ENCODE data around the gene TM2D1. TPM values are rescaled to one million over a fixed set of nuclear protein-coding genes. Genes with fewer than 3 reads are reported as not detected.
A peak's percentile ranks its signal among the peaks of the same experiment; 100 is the strongest.

Gene TM2D1
- polyA plus RNA-seq, 1 donor from 2014 or later, result 161 TPM

- TF ChIP-seq TAF1 (IDR thresholded peaks at IDR 0.05; ENCODE audit: low read depth), result no peak
- peak; percentile 43 for TF ChIP-seq RAD21 (conservative IDR thresholded peaks at IDR 0.05)
- no peak for TF ChIP-seq EZH2 (IDR thresholded peaks at IDR 0.05; ENCODE audit: borderline replicate concordance, insufficient read depth, low read length, poor library complexity, severe bottlenecking)
- no peak for TF ChIP-seq EP300 (conservative IDR thresholded peaks at IDR 0.05; ENCODE audit: poor library complexity, severe bottlenecking)
- peak; percentile 50 for TF ChIP-seq CTCF (IDR thresholded peaks at IDR 0.05; ENCODE audit: poor library complexity, severe bottlenecking)
- TF ChIP-seq SMC3 (conservative IDR thresholded peaks at IDR 0.05; ENCODE audit: poor library complexity), result peak; percentile 24
- TF ChIP-seq MXI1 (conservative IDR thresholded peaks at IDR 0.05; ENCODE audit: poor library complexity, severe bottlenecking), result no peak
- no peak for TF ChIP-seq REST (IDR thresholded peaks at IDR 0.05; ENCODE audit: borderline replicate concordance)
- TF ChIP-seq POLR2AphosphoS5 (IDR thresholded peaks at IDR 0.05), result no peak
- Histone ChIP-seq H2AFZ (ENCODE audit: low read depth, low read length) (no peak overlapping the region), H3K9me2 (ENCODE audit: insufficient read depth, low read length) (no peaks in the 10 kb centered on the region), H3K9ac (ENCODE audit: low read length) (no peak overlapping the region), H3K79me2 (replicated peaks; ENCODE audit: insufficient read depth, low read length) (no peaks in the 10 kb centered on the region), H3F3A (ENCODE audit: insufficient read depth, low read length, poor library complexity, severe bottlenecking) (no peaks in the 10 kb centered on the region), H3K9me3 (ENCODE audit: low read length) (no peaks in the 10 kb centered on the region), H3K27me3 (ENCODE audit: insufficient read depth, low read depth, low read length) (no peaks in the 10 kb centered on the region), H3K4me2 (ENCODE audit: low read length) (no peak overlapping the region), H3K27ac (ENCODE audit: low read length) (no peak overlapping the region), H4K20me1 (ENCODE audit: insufficient read depth) (no peaks in the 10 kb centered on the region), H3K4me3 (ENCODE audit: low read length) (no peak overlapping the region), H3K36me3 (ENCODE audit: insufficient read depth, low read length) (no peaks in the 10 kb centered on the region)
These were observed 83.2 kb downstream of the TM2D1 start for GRCh38 chr1:61641578-61642336.

DNA sequence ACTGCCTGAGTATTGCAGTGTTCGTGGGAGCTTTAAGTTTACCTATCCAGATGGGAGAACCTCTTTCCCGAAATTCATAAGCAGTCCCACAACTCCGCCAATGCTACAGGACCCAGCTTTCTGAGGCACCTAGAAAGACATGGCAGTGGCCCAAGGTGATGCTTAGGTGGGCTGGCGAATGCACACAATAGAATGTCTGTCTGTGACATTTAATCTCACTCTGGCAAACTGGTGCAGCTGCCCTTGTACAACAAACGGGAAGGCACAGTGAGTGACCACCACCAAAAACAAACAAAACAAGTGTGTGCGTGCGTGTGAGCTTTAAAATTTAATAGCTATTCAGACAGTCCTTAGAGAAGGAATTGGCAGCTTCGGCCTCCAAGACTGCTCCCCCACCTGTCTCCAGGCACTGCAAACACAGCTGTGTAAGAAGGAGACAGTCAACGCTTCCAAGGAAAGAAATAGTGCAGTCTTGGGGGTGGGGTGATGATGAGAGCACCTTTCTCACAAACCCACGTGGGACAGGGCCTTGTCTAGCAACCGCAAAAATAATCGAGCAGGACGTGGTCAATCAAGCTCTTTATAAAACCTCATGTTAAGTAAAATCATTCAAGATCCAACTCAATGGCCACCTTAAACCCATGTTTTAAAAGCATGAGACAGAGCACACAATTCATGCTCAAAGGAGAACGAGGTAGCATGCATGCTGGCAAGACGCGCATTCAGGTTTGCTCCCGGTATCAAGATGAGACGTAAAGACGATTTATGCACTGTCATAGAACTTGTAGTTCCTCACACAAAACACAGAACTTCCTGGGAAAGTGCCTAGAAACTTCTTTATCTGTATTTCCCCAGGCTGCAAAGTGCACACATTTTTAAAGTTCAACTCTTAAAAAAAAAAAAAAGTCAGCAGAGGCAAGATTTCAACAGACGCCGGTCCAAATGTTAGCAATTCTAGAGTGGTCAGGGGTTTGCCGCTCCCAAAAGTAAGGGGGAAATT lies 84.1 kb downstream of the TM2D1 start:
- Histone ChIP-seq H3K27ac (ENCODE audit: low read length) (no peak overlapping the region), H3K79me2 (replicated peaks; ENCODE audit: insufficient read depth, low read length) (no peaks in the 10 kb centered on the region), H3K4me2 (ENCODE audit: low read length) (no peak overlapping the region), H3K4me3 (ENCODE audit: low read length) (no peak overlapping the region), H3K9me2 (ENCODE audit: insufficient read depth, low read length) (no peaks in the 10 kb centered on the region), H4K20me1 (ENCODE audit: insufficient read depth) (no peaks in the 10 kb centered on the region), H2AFZ (ENCODE audit: low read depth, low read length) (no peak overlapping the region), H3K27me3 (ENCODE audit: insufficient read depth, low read depth, low read length) (no peaks in the 10 kb centered on the region), H3F3A (ENCODE audit: insufficient read depth, low read length, poor library complexity, severe bottlenecking) (no peaks in the 10 kb centered on the region), H3K9me3 (ENCODE audit: low read length) (no peaks in the 10 kb centered on the region), H3K9ac (ENCODE audit: low read length) (no peak overlapping the region), H3K36me3 (ENCODE audit: insufficient read depth, low read length) (no peaks in the 10 kb centered on the region)
- TF ChIP-seq EZH2 (IDR thresholded peaks at IDR 0.05; ENCODE audit: borderline replicate concordance, insufficient read depth, low read length, poor library complexity, severe bottlenecking), result no peak
- TF ChIP-seq REST (IDR thresholded peaks at IDR 0.05; ENCODE audit: borderline replicate concordance), result no peak
- TF ChIP-seq POLR2AphosphoS5 (IDR thresholded peaks at IDR 0.05), result no peak
- no peak for TF ChIP-seq CTCF (IDR thresholded peaks at IDR 0.05; ENCODE audit: poor library complexity, severe bottlenecking)
- TF ChIP-seq SMC3 (conservative IDR thresholded peaks at IDR 0.05; ENCODE audit: poor library complexity), result no peak
- TF ChIP-seq TAF1 (IDR thresholded peaks at IDR 0.05; ENCODE audit: low read depth), result no peak
- TF ChIP-seq MXI1 (conservative IDR thresholded peaks at IDR 0.05; ENCODE audit: poor library complexity, severe bottlenecking), result no peak
- no peak for TF ChIP-seq EP300 (conservative IDR thresholded peaks at IDR 0.05; ENCODE audit: poor library complexity, severe bottlenecking)
- TF ChIP-seq RAD21 (conservative IDR thresholded peaks at IDR 0.05), result no peak

All from neural cell (in vitro differentiated cells).